Cerebellar cortex (tissue), 1 donor: ENCODE data around the gene KRTAP12-1.
"Not testable (repeated sequence)": the region's sequence is repeated elsewhere in the genome, so short reads cannot be mapped to it uniquely, and the experiment has no call there.

Source experiments
- DNase-seq: peaks from one replicate; pipeline ENCODE4 v3.0.0-alpha.2; 2015; ENCODE audit warnings: low spot score

The KRTAP12-1 gene

DNA sequence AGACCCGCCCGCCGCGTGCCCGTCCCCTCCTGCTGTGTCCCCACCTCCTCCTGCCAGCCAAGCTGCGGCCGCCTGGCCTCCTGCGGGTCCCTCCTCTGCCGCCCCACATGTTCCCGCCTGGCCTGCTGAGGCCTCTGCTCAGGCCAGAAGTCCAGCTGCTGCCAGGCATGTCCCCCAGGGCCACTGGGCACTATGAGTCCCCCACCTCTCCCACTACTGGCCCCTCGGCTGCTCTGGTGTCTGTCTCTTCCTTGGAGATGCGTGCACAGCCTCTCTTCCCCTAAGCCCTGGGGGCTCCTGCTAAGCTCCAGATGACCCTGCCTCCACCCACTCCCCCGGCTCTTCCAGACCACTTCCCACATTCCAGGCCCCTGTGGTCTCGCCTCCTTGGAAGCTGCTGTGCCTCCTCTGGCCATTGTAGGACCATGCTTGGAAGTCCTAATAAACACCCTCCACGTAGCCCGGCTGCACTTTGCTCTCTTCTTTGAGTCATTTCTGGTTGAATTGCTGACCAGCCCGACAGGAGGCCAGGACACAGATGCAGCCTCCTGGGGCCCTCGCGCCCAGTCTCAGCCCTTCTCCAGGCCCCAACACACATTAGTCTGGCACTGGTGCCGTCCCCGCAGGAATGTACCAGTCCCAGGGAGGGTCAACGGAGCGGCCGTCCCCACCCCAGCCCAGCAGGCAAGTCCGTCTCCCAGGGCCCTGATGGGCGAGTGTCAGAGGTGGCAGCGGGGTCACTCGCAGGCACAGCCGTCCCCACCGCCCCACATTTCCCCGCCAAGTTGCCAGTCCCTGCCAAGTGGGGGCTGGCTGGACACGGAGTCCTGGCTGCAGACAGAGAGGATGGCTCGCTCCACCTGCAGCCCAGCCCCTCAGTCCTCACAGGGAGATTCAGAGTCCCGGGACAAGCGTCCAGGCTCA, 16.1 kb upstream of the KRTAP12-1 start:
- DNase-seq: no peak

DNA sequence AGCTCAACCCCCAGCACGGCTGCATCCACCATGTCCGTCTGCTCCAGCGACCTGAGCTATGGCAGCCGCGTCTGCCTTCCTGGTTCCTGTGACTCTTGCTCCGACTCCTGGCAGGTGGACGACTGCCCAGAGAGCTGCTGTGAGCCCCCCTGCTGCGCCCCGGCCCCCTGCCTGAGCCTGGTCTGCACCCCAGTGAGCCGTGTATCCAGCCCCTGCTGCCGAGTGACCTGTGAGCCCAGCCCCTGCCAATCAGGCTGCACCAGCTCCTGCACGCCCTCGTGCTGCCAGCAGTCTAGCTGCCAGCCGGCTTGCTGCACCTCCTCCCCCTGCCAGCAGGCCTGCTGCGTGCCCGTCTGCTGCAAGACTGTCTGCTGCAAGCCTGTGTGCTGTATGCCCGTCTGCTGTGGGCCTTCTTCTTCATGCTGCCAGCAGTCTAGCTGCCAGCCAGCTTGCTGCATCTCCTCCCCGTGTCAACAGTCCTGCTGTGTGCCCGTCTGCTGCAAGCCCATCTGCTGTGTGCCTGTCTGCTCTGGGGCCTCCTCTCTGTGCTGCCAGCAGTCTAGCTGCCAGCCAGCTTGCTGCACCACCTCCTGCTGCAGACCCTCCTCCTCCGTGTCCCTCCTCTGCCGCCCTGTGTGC, 15.3 kb upstream of the KRTAP12-1 start, which contains the start of gene KRTAP10-12:
TSS of gene KRTAP10-12 (plus strand) at position 1 of the 639 bp plus-strand sequence. CDS start at position 31, 30 bp downstream.
- peak; percentile 57 for DNase-seq

- no peak for DNase-seq
Measured at GRCh38 chr21:44696572-44696971, 14.6 kb upstream of the KRTAP12-1 start.

DNA sequence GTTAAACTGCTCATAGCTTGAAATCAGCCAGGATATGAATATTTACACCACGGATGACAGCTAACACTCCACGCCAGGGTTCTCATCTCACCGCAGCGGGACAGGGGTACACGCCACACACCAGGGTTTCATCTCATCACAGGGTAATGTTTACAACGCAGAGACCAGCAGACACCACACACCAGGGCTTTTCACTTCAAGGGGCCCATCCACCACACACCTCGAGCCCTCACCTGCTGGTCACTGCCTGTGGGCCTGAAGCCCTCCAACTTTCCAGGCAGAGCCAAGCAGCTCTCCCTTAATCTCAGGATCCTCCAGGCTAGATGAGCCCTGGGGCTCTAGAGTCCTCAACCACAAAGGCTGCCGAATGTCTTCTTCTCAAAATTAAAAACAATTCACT, 13.7 kb upstream of the KRTAP12-1 start:
- no peak for DNase-seq

DNA sequence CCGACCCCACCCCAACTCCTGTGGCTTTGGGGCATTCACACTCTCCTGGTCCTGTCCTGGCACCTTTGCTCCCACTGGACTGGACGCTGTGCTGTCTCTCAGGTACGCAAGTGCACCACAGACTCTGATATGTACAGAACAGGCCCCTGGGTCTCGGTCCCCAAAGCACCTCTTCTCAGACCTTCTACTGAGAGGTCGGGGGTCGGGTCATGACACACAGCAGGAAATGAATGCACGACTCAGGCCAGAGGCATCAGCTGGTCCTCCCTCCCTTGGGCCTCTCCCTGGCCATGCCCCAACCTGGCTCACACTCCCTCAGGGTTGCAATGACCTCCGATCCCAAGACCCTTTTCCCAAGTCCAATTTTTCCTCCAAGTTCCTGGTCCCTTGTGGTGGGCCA, 13.2 kb upstream of the KRTAP12-1 start:
- DNase-seq: no peak

- DNase-seq: no peak
Measured at GRCh38 chr21:44694776-44695175, 12.8 kb upstream of the KRTAP12-1 start.

- no peak for DNase-seq
Measured at GRCh38 chr21:44692798-44693512, 11.0 kb upstream of the KRTAP12-1 start.

DNA sequence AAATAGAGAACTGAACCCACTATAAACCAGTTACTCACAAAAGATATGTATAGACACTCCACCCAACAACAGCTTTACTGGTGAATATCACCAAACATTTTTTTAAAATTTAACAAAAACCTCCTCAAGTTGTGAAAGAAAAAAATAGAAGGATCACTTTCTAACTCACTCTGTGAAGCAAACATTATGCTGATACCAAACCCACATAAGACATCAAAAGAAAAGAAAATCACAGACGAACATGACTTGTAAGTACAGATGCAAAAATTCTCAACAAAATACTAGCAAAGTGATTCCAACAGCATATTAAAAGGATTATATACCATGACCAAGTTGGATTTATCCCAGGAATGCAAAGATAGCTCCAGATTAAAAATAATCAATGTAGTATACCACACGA, 9.7 kb upstream of the KRTAP12-1 start:
- no peak for DNase-seq

GRCh38 chr21:44689740-44690139, 7.8 kb upstream of the KRTAP12-1 start:
- DNase-seq: not testable (repeated sequence)

- no peak for DNase-seq
Measured at GRCh38 chr21:44687671-44688070, 5.7 kb upstream of the KRTAP12-1 start.

- no peak for DNase-seq
Measured at GRCh38 chr21:44686843-44687561, 5.0 kb upstream of the KRTAP12-1 start.

GRCh38 chr21:44686000-44686781, 4.2 kb upstream of the KRTAP12-1 start:
- no peak for DNase-seq

DNA sequence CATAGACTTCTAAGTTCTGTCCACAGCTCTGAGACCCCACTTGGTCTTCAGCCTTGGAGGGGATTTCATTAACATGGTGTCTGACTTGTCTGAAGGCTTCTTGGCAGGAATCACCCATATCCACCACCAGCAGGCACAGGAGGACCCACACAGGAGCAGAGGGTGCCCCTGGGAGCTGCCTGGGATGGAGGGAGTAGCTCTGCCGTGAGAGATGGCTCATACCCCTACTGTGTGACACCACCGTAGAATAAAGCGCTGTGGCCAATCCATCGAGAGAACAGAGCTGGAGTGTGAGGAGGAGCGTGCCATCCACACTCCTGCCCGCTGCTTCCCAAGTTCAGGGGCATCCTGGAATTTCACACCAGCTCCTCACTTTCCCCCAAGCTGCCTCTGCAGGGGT, 3.1 kb upstream of the KRTAP12-1 start:
- DNase-seq: not testable (repeated sequence)

- no peak for DNase-seq
Measured at GRCh38 chr21:44684483-44684882, 2.5 kb upstream of the KRTAP12-1 start.

- no peak for DNase-seq
Measured at GRCh38 chr21:44684077-44684476, 2.1 kb upstream of the KRTAP12-1 start.

DNA sequence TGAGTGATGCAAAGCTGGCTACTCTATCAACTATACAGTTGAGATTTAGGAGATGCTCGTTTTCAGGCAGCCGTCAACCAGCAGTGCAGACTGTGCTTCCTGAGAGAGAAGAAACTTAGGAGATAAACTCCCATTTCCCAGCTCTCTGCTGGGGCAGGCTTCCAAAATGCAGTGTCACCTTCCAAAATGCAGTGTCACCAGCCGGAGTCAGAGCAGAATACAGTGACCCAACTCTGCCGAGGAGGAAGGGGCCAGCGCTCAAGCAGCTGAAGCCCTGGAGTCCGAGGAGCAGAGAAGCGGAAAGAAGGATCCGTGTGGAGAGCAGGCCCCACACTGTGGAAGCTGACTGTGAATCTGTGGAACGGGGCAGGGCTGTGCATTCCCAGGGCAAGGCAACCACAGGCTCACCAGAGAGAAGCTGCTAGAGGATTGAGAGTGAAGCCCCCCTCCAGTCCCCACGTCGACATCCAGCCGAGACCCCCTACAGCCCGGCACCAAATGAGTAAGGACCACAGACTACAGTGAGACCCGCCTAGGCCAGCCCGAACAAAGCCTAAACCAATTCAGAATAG, 703 bp upstream of the KRTAP12-1 start:
- no peak for DNase-seq

- DNase-seq: no peak
Measured at GRCh38 chr21:44681152-44681551, 811 bp downstream of the KRTAP12-1 start.

GRCh38 chr21:44677881-44678280, 4.1 kb downstream of the KRTAP12-1 start:
- no peak for DNase-seq

DNA sequence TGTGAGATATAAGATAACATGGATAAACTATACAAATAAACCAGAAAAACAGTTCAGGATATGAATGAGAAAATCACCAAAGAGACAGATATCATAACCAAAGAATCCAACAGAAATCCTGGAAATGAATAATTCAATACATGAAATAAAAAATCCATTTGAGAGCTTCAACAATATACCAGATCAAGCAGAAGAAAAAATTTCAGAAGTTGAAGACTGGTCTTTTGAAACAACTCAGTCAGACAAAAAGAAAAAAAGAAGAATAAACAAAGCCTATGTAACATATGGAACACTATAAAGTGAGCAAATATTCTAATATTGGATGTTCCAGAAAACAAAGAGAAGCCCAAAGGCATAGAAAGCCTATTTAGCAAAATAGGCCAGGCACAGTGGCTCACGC, 10.1 kb downstream of the KRTAP12-1 start:
- DNase-seq: no peak

DNA sequence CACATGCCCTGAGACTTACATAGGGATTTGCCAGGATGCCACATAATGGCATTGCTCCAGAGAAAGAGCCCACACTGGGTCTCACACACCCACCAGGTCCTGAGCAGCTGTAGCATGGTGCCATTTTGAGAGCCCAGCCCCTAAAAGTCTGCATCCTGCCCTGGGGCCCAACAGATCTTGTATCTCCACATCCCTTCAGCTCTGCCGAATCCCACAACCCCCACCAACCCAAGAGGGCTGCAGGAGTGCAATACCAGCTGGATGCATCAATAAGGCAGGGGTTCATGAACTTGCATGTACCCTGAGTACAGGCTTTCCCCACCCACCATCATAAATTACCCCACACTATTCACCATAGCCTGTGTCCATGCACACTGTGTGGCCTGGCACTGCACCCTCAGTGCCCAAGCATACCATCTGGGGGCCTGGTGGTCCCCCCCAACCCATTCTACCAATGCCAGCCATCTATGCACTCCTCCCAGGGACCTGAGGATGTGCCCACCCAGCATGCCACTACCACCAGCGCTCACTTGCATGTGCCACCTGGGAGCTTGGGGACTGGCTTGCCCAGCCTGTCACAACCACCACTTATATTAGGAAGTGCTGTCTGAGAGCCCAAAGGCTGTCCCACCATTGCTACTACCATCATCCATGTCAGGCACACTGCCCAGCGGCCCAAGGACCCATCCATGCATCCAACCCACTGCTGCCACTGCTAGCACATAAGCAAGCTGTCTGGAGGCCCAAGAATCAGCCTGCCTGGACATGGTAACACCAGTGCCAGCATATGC, 11.1 kb downstream of the KRTAP12-1 start:
- no peak for DNase-seq
